Hair follicle dermal papilla cell (primary cell): ENCODE measurements around the gene DNAAF2. TPM values are rescaled to one million over a fixed set of nuclear protein-coding genes. Genes with fewer than 3 reads are reported as not detected.

ENCODE experiments used
- small RNA-seq: library from RNA; depleted of rRNA; stranded (forward); fragments of <200 nt; gene quantifications from one replicate; pipeline ENCODE3, GENCODE V24; 2012
- total RNA-seq: library from RNA; depleted of rRNA; stranded (reverse); fragments of >200 nt; gene quantifications from 2 replicates; pipeline ENCODE4 v1.2.3, GENCODE V29; 2012

DNAAF2 gene, protein sequence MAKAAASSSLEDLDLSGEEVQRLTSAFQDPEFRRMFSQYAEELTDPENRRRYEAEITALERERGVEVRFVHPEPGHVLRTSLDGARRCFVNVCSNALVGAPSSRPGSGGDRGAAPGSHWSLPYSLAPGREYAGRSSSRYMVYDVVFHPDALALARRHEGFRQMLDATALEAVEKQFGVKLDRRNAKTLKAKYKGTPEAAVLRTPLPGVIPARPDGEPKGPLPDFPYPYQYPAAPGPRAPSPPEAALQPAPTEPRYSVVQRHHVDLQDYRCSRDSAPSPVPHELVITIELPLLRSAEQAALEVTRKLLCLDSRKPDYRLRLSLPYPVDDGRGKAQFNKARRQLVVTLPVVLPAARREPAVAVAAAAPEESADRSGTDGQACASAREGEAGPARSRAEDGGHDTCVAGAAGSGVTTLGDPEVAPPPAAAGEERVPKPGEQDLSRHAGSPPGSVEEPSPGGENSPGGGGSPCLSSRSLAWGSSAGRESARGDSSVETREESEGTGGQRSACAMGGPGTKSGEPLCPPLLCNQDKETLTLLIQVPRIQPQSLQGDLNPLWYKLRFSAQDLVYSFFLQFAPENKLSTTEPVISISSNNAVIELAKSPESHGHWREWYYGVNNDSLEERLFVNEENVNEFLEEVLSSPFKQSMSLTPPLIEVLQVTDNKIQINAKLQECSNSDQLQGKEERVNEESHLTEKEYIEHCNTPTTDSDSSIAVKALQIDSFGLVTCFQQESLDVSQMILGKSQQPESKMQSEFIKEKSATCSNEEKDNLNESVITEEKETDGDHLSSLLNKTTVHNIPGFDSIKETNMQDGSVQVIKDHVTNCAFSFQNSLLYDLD
- 7.4 and 7.6 TPM in 2 replicates for total RNA-seq

DNA sequence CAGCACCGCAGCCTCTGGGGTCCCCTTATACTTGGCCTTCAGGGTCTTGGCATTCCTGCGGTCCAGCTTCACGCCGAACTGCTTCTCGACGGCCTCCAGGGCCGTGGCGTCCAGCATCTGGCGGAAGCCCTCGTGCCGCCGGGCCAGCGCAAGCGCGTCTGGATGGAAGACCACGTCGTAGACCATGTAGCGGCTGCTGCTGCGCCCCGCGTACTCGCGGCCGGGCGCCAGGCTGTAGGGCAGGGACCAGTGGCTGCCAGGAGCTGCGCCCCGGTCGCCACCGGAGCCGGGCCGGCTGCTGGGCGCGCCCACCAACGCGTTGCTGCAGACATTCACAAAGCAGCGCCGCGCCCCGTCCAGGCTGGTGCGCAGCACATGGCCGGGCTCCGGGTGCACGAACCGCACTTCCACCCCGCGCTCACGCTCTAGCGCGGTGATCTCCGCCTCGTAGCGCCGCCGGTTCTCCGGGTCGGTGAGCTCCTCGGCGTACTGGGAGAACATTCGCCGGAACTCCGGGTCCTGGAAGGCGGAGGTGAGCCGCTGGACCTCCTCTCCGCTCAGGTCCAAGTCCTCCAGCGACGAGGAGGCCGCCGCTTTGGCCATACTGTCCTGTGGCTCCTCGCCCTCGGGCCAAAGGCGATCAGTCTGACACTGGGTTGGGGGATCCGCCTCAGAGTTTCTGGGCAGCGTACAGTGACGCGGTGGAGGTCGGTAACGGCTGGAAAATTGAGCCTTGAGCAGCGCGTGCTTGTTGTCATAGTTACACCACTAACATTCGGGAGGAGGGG lies at the start of gene DNAAF2:
TSS of gene DNAAF2 (minus strand) at position 698 of the 788 bp plus-strand sequence. CDS start at position 603, 95 bp downstream.

DNA sequence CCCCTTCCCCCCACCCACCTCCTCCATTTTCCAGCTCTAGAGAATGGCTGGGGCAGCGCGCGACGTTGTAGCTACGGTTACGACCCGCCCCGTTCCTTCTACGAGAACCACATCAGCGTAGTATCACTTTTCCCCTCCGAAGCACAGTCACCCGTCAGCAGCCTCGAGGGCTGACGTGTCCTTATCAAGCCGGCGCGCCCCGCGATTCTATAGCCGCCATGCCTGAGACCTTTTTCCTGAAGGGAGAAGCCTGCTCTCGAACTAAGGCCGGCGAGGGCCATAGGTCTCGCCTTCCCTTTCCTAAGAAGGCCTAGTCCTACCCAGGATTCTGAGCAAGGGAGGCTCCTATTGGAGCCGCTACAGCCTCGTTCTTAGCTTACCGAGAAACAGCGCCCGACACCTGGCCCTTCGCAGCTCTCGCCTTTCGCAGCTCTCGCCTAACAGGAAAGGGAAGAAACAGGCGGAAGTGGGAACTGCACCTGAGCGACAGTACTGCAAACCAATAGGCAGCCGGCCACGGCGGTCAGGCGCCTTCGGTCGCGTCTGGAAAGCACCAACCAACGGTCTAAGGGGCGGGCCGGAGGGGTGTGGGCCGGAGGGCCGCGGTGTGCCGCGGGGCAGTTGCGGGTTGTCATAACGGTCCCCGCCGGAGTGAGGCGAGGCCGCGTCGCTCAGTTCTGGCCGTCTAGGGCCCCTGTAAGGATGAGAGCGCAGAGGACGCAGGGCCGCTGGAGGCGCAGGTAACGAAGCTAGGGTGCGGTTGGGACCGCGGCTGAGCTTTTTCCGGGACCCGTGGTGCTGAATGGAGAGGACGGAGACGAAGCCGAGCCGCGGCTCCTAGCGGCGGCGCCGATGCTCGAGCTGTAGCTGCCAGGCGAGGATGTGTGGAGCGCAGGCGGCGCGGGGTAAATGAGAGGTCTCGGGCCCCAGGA lies 14.6 kb downstream of the DNAAF2 start, which contains the start of the genes MGAT2 and RPL36AL:
TSS of gene MGAT2 (plus strand) at position 618 of the 932 bp plus-strand sequence. CDS start 470 bp downstream, outside the sequence.
TSS of gene RPL36AL (minus strand) at position 445 of the 932 bp plus-strand sequence. CDS start 1,522 bp downstream, outside the sequence.

DNA sequence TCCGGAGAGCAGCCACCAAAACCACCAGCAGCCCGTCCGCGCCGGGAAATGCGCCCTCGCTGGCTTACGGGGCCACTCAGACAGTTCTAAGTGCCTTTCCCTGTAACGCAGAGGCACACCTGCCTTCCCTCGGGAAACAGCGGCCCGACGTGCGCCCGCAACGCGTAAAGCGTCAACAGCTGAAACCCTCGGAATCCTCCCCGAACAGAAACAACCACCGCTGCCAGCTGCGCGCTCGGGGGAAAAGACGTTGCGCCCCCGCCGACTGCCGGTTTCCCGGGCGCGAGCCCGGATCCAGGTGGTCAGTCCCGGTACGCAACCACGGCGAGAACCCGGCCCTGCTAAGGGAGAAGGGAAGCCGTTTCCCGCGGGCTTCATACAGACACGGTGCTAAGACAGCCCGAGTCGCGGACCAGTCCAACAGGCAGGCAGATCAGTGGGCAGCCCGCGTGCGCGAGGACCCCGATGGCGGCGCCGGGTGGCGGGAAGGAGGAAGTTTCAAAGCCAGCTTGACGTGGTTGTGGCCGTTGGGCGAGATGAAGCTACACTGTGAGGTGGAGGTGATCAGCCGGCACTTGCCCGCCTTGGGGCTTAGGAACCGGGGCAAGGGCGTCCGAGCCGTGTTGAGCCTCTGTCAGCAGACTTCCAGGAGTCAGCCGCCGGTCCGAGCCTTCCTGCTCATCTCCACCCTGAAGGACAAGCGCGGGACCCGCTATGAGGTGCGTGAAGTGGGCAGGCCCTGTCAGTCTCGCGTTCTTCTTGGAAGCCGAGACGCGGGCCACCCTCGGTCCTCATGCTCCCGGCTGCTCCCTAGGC lies 36.4 kb downstream of the DNAAF2 start, which contains the start of gene LRR1:
TSS of gene LRR1 (plus strand) at position 456 of the 816 bp plus-strand sequence. CDS start at position 537, 81 bp downstream.

DNA sequence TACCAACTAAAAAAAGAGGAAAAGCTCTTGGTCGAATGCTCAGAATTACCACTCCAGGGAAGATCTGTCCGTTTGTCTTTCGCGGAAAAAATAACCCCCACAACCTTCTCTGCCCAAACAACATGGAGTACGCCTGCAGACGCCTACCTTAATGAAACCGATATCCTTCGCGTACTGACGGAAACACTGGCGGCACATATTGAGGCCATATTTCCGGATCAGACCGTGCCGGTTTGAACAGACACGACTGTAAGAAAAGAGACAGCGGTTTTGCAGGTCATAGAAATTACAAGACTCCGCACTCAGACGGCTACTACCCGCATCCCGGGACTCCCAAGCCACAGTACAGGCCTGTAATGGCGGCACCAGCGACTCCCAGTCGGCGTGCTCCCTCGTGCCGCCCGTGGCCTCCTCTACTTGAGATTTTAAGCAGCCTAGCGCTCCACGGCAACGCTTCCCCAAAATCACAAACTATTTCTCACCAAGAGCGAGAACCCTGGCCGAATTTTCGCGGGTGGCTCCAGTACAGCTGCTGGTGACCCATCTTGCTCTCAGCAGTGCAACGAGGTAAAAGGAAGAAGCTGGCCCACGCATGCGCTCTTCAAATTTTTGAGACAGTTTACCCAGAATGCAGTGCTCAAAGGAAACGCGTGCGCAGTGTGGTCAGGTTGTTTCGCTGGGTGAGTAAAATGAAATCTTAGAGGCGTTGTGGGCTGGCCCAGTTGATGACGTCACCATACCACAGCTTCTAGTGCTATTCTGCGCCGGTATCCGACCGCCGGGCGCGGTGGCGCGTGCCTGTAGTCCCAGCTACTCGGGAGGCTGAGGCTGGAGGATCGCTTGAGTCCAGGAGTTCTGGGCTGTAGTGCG lies 49.0 kb downstream of the DNAAF2 start, which contains the start of gene RPS29:
TSS of gene RPS29 (minus strand) at position 578 of the 870 bp plus-strand sequence. CDS start at position 544, 34 bp downstream.

Small RNA genes within 50 kb of the gene (small RNA-seq; reads per million reads assigned to genes)
- gene AL139099.3: not detected
- gene AL139099.4: not detected
- gene RF00019: not detected
- gene RNU6ATAC30P: not detected

Other genes with a start within 250 kb of the DNAAF2 start
- 977 and 987 TPM in 2 replicates for gene RPS29, start 48.9 kb downstream of the DNAAF2 start, total RNA-seq
- gene LRR1, start 36.3 kb downstream of the DNAAF2 start, total RNA-seq: 7.0 and 9.1 TPM in 2 replicates
- 72.2 and 95.4 TPM in 2 replicates for gene RPL36AL, start 14.6 kb downstream of the DNAAF2 start, total RNA-seq
- 79.5 and 81.0 TPM in 2 replicates for gene MGAT2, start 14.4 kb downstream of the DNAAF2 start, total RNA-seq
- 2.7 and 4.7 TPM in 2 replicates for gene POLE2, start 53.0 kb upstream of the DNAAF2 start, total RNA-seq
- gene KLHDC1, start 57.9 kb upstream of the DNAAF2 start, total RNA-seq: 3.2 and 5.7 TPM in 2 replicates
- gene KLHDC2, start 132.9 kb upstream of the DNAAF2 start, total RNA-seq: 78.3 and 79.5 TPM in 2 replicates
- gene NEMF, start 217.5 kb upstream of the DNAAF2 start, total RNA-seq: 50.4 and 57.9 TPM in 2 replicates